T-cell (primary cell): Measurements from ENCODE around the gene ADM. TPM values are rescaled to one million over a fixed set of nuclear protein-coding genes. Genes with fewer than 3 reads are reported as not detected.

Experiments used
- ATAC-seq, 4 experiments: fragments of 200-7000 bp in 3 of 4; fragments of 150-1000 bp in 1 of 4; cut with Tn5 transposase; replicated peaks in 1 of 4; 1 replicate in 3 of 4; 2 replicates in 1 of 4; pipeline ENCODE4 v1.10.0; 2021; ENCODE audit warnings: moderate library complexity in 3 of 4, mild to moderate bottlenecking in 2 of 4, moderate number of reproducible peaks in 1 of 4
- CTCF ChIA-PET, 2 donors: fragments of 300-600 bp; sonication (Branson Sonifier 250); formaldehyde crosslinking; loops; one replicate each; lab custom pipeline; 2022; ENCODE audit warnings: antibody characterized with exemption in 2 of 2; lab: Charles Lee
- POLR2A ChIA-PET, 2 donors: fragments of 300-600 bp; sonication (Branson Sonifier 250); formaldehyde crosslinking; loops; one replicate each; lab custom pipeline; 2022; ENCODE audit warnings: antibody characterized with exemption in 2 of 2; lab: Charles Lee
- DNase-seq, 35 experiments: peaks; one replicate each; pipeline versions ENCODE4 v3.0.0 to v3.0.0-alpha.2; 2013 to 2023
- H3K27ac ChIP-seq: one replicate; pipeline ENCODE4 v1.5.1; 2013; ENCODE audit warnings: low read length
- H3K27me3 ChIP-seq, 2 experiments: replicated peaks in 1 of 2; 1 replicate in 1 of 2; 2 replicates in 1 of 2; pipeline versions ENCODE4 v1.6.1 to v1.7.0; 2013; ENCODE audit warnings: low read length in 1 of 2, mixed read lengths in 1 of 2; ENCODE audit not compliant: control insufficient read depth in 2 of 2, insufficient read depth in 2 of 2; ENCODE audit errors: extremely low read depth in 1 of 2
- H3K36me3 ChIP-seq, 2 donors: 1 replicate in 1 of 2; 2 replicates in 1 of 2; pipeline versions ENCODE4 v1.6.1 to v1.7.0; 2013; ENCODE audit warnings: low read length in 1 of 2; ENCODE audit not compliant: control insufficient read depth in 2 of 2, insufficient read depth in 1 of 2; ENCODE audit errors: extremely low read depth in 1 of 2
- H3K4me1 ChIP-seq, 2 experiments: 1 replicate in 1 of 2; 2 replicates in 1 of 2; pipeline versions ENCODE4 v1.6.1 to v1.7.0; 2013; ENCODE audit warnings: low read length in 2 of 2, mixed read lengths in 1 of 2; ENCODE audit not compliant: insufficient read depth in 2 of 2, control insufficient read depth in 1 of 2; ENCODE audit errors: extremely low read depth in 1 of 2
- H3K4me3 ChIP-seq, 2 donors: 1 replicate in 1 of 2; 2 replicates in 1 of 2; pipeline versions ENCODE4 v1.5.1 to v1.7.0; 2013; ENCODE audit warnings: mild to moderate bottlenecking in 2 of 2, low read length in 1 of 2, moderate library complexity in 1 of 2; ENCODE audit not compliant: control insufficient read depth in 1 of 2; ENCODE audit errors: extremely low read depth in 1 of 2
- H3K9me3 ChIP-seq: 2 replicates; pipeline ENCODE4 v1.7.0; 2013
- H3K27ac Mint-ChIP-seq, 2 donors: one replicate each; pipeline ENCODE4 v1.8.0; 2020 to 2021; ENCODE audit warnings: mild to moderate bottlenecking in 2 of 2, mixed read lengths in 2 of 2
- H3K27me3 Mint-ChIP-seq, 2 donors: one replicate each; pipeline ENCODE4 v1.8.0; 2021 to 2022; ENCODE audit warnings: mixed read lengths in 2 of 2
- H3K36me3 Mint-ChIP-seq: one replicate; pipeline ENCODE4 v1.8.0; 2021; ENCODE audit warnings: mixed read lengths
- H3K4me1 Mint-ChIP-seq, 3 donors: one replicate each; pipeline ENCODE4 v1.8.0; 2020 to 2022; ENCODE audit warnings: mixed read lengths in 3 of 3, mild to moderate bottlenecking in 1 of 3
- H3K4me3 Mint-ChIP-seq, 3 donors: one replicate each; pipeline ENCODE4 v1.8.0; 2020 to 2022; ENCODE audit warnings: mild to moderate bottlenecking in 3 of 3, mixed read lengths in 3 of 3, moderate library complexity in 3 of 3
- H3K9me3 Mint-ChIP-seq, 3 donors: one replicate each; pipeline ENCODE4 v1.8.0; 2020 to 2022; ENCODE audit warnings: mixed read lengths in 3 of 3
- WGBS: methylation state at CpG from one replicate; pipeline ENCODE4 v1.1.5; 2013; ENCODE audit warnings: missing lambda C conversion rate; ENCODE audit not compliant: insufficient coverage; 5-methylcytosine and 5-hydroxymethylcytosine counted together
- total RNA-seq, 35 experiments: library from RNA in 6 of 35; stranded (reverse) in 6 of 35; fragments of 120-200 nt in 1 of 35; gene quantifications; one replicate each; pipeline versions ENCODE4 v1.2.1 to v1.2.4 and lab custom pipeline; 2013 to 2026

The ADM gene
- total RNA-seq, 5 donors from 2014 or later (not counting 1 experiment from before 2014, with no cell fraction given) = 0.37 to 1.2 (median 0.64) TPM; not detected in 1

- peak overlapping the region in 1 of 2 donors; percentile 58 for H3K4me3 ChIP-seq
- peaks cover 18 to 24% of the 10 kb centered on the region in 2 experiments for H3K4me1 ChIP-seq
- peaks cover 3 to 9% of the 10 kb centered on the region in 2 experiments for H3K27me3 ChIP-seq
- Mint-ChIP-seq H3K4me3 (peak overlapping the region; percentile 76 to 85 (median 84)), H3K36me3 (peaks cover 2% of the 10 kb centered on the region), H3K9me3 (no peaks in the 10 kb centered on the region), H3K27me3 (peaks cover 15 to 23% of the 10 kb centered on the region in 2 donors), H3K4me1 (peaks cover 38 to 45% (median 44%) of the 10 kb centered on the region in 3 donors), H3K27ac (peak overlapping the region in 1 of 2 donors; percentile 62)
- no peak for ATAC-seq
- ChIA-PET POLR2A (no interaction called here), CTCF (interaction anchor here (0.8 kb wide), 2 partner anchors 23 to 60 kb away, joined by 3 read pairs; no protein-coding TSS in a partner anchor)
- DNase-seq = peak in 1 of 35 experiments; percentile 21
- H3K27ac ChIP-seq = no peak overlapping the region
- H3K9me3 ChIP-seq = no peaks in the 10 kb centered on the region
- no CpG with 5 or more reads among the region's 10 CpGs for WGBS
- no peaks in the 10 kb centered on the region for H3K36me3 ChIP-seq
Observed at GRCh38 chr11:10295064-10295901, 9.6 kb upstream of the ADM start.

DNA sequence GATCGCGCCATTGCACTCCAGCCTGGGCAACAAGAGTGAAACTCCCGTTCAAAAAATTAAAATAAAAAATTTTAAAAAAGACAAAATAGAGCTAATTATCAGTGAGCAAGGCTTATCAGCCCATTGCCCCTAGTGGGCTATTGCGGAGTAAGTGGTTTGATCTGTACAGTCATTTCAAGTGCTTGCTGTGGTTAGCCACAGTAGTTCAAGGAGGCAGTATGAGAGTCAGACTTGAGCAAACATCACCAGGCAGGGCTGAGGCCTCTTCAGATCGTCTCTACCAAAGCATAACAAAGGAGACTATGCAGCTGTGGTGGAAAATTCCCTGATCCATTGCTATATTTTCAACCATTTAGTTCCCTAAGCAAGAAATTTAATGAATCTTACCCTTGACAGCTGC, 6.5 kb upstream of the ADM start:
- CTCF ChIA-PET = interaction anchor here in 1 of 2 donors (0.7 to 1.7 kb wide), 3 partner anchors 9 to 13 kb away, joined by 3 to 9 read pairs (median 5); no protein-coding TSS in a partner anchor
- no peak overlapping the region for H3K4me3 ChIP-seq
- Mint-ChIP-seq H3K27me3 (peaks cover 15 to 18% of the 10 kb centered on the region in 2 donors), H3K36me3 (no peaks in the 10 kb centered on the region), H3K4me3 (no peak overlapping the region), H3K27ac (peak overlapping the region; percentile 23 to 75), H3K9me3 (no peaks in the 10 kb centered on the region), H3K4me1 (peaks cover 30 to 39% (median 35%) of the 10 kb centered on the region in 3 donors)
- POLR2A ChIA-PET = no interaction called here
- H3K27me3 ChIP-seq = peaks cover 3 to 20% of the 10 kb centered on the region in 2 experiments
- peak; percentile 62 to 78 (median 74) for ATAC-seq
- no peak overlapping the region for H3K27ac ChIP-seq
- DNase-seq = peak in 13 of 35 experiments; percentile 22 to 76 (median 40)
- WGBS = 0% methylated on average over 1 of the region's 5 CpGs
- H3K4me1 ChIP-seq = peaks cover 14 to 31% of the 10 kb centered on the region in 2 experiments
- H3K9me3 ChIP-seq = no peaks in the 10 kb centered on the region
- no peaks in the 10 kb centered on the region for H3K36me3 ChIP-seq

GRCh38 chr11:10301656-10302358, 3.1 kb upstream of the ADM start:
- H3K9me3 ChIP-seq = no peaks in the 10 kb centered on the region
- peak overlapping the region in 1 of 2 donors; percentile 93 for H3K4me3 ChIP-seq
- no peaks in the 10 kb centered on the region for H3K9me3 Mint-ChIP-seq
- CTCF ChIA-PET = interaction anchor here (0.9 to 1.1 kb wide), 3 partner anchors 14 to 544 kb away, joined by 3 read pairs; no protein-coding TSS in a partner anchor
- H3K27ac ChIP-seq = no peak overlapping the region
- peaks cover 4 to 11% of the 10 kb centered on the region in 2 donors for H3K27me3 Mint-ChIP-seq
- H3K36me3 Mint-ChIP-seq = no peaks in the 10 kb centered on the region
- H3K4me1 ChIP-seq = peaks cover 29 to 53% of the 10 kb centered on the region in 2 experiments
- ATAC-seq (no peak), DNase-seq (no peak)
- 86% methylated on average over 7 of the region's 9 CpGs for WGBS
- H3K4me3 Mint-ChIP-seq = peak overlapping the region; percentile 83 to 99 (median 90)
- peaks cover 45 to 53% (median 49%) of the 10 kb centered on the region in 3 donors for H3K4me1 Mint-ChIP-seq
- POLR2A ChIA-PET = no interaction called here
- peak overlapping the region; percentile 91 to 93 for H3K27ac Mint-ChIP-seq
- H3K36me3 ChIP-seq = no peaks in the 10 kb centered on the region
- H3K27me3 ChIP-seq = peaks cover 4 to 46% of the 10 kb centered on the region in 2 experiments

GRCh38 chr11:10302359-10302743, 2.5 kb upstream of the ADM start:
- Histone ChIP-seq H3K27me3 (peaks cover 4 to 48% of the 10 kb centered on the region in 2 experiments), H3K4me3 (peak overlapping the region; percentile 71 to 93), H3K9me3 (no peaks in the 10 kb centered on the region), H3K27ac (peak overlapping the region; percentile 71), H3K36me3 (no peaks in the 10 kb centered on the region), H3K4me1 (peaks cover 34 to 58% of the 10 kb centered on the region in 2 experiments)
- Mint-ChIP-seq H3K36me3 (no peaks in the 10 kb centered on the region), H3K9me3 (no peaks in the 10 kb centered on the region), H3K4me1 (peaks cover 48 to 58% (median 52%) of the 10 kb centered on the region in 3 donors), H3K4me3 (peak overlapping the region; percentile 83 to 99 (median 90)), H3K27me3 (peaks cover 8 to 10% of the 10 kb centered on the region in 2 donors), H3K27ac (peak overlapping the region; percentile 91 to 93)
- DNase-seq (no peak), ATAC-seq (no peak)
- POLR2A ChIA-PET = interaction anchor here in 1 of 2 donors (0.7 kb wide), 1 partner anchor 35 kb away, joined by 3 read pairs; no protein-coding TSS in a partner anchor
- CTCF ChIA-PET = interaction anchor here (0.9 to 1.1 kb wide), 3 partner anchors 15 to 544 kb away, joined by 3 read pairs; no protein-coding TSS in a partner anchor
- 47% methylated on average over 10 of the region's 10 CpGs for whole genome bisulfite sequencing

DNA sequence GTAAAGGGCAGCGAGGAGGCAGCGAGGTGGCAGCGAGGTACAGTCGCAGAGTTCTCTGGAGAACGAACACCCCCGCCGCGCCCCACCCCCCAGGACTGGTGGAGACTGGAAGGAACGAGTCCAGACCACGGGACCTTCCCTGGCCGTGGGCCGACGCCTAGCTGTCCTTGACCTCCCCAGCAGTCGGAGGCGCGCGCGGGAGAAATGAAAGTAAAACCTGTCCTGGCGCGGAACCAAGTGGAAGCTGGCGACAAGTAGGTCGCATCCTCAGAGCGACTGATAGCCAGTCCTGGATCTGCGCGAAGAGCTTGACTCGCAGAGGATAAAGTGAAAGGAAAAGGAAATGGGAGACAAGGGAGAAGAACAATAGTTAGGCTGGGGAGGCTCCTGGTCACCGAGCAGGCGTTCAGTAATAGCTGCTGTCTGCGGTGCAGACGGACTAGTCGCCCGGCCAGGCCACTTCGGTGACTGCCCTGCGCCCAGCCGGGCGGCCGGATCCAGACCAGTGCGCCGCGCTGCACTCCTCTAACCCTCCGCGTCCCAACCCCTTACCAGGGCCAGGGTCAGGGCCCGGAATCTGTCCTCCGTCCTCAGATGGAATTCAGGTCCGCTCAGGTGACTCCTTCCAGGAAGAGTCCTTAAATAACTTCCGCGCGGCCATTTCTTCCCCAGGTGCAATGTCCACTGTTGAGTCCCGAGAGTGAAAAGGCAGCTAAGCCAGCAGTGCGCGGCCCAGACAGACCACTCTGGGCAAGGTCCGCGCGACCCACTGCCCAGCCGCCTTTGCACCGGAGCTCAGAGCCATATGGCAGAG, 1.9 kb upstream of the ADM start:
- Mint-ChIP-seq H3K4me1 (peaks cover 46 to 58% (median 50%) of the 10 kb centered on the region in 3 donors), H3K9me3 (no peaks in the 10 kb centered on the region), H3K27me3 (peaks cover 8 to 13% of the 10 kb centered on the region in 2 donors), H3K4me3 (peak overlapping the region; percentile 83 to 99 (median 90)), H3K36me3 (no peaks in the 10 kb centered on the region), H3K27ac (peak overlapping the region; percentile 91 to 93)
- H3K4me1 ChIP-seq = peaks cover 37 to 62% of the 10 kb centered on the region in 2 experiments
- peak overlapping the region; percentile 71 to 93 for H3K4me3 ChIP-seq
- ATAC-seq (peak; percentile 26 to 38 (median 30)), DNase-seq (peak; percentile 37 to 83 (median 64))
- whole genome bisulfite sequencing = 1% methylated on average over 55 of the region's 56 CpGs
- H3K27me3 ChIP-seq = peaks cover 4 to 54% of the 10 kb centered on the region in 2 experiments
- ChIA-PET POLR2A (interaction anchor here (0.5 to 0.7 kb wide), 2 partner anchors 36 to 489 kb away, joined by 3 read pairs; no protein-coding TSS in a partner anchor), CTCF (interaction anchor here (0.6 to 1.1 kb wide), 8 partner anchors 10 to 599 kb away, joined by 3 to 4 read pairs (median 3); no protein-coding TSS in a partner anchor)
- no peaks in the 10 kb centered on the region for H3K36me3 ChIP-seq
- peak overlapping the region; percentile 71 for H3K27ac ChIP-seq
- no peaks in the 10 kb centered on the region for H3K9me3 ChIP-seq
